ENCODE measurements around the gene PRKN.

PRKN gene

DNA sequence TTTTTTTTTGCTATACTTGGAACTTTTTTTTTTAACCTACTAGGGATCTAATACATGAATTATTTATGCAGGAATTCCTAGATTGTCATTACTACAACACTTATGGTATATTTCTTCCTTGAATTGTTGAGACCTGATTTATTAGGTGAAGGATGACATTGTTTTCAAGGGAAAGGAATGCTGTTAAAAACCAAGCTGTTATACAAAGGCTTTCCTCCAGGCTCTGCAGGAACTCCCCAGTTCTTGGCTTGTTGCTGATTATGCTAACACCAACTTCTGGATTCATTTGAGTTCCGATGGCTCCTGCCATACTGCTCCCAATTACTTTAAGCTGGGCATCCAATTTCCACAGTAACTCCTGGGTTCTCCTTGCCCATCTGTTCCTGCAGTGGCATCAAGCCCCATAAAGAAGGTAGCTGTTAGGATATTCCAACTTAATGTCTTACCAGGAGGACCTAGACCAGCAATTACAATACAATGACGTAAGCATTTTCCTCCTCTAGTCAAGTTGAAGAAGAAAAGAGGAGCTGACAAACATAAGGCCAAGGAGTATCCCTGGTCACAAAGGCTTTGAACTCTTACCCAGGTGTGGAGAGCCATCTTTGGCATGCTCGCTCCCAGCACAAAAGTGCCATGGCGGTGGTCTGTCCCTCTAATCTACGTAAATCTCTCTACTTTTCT lies 1237.8 kb downstream of the PRKN start:
- no peaks in the 10 kb centered on the region for H3K9me3 Mint-ChIP-seq
- no peak overlapping the region for H3K27ac Mint-ChIP-seq
- no peaks in the 10 kb centered on the region for H3K36me3 Mint-ChIP-seq (ENCODE audit: low read depth)
- no peak overlapping the region for H3K4me3 Mint-ChIP-seq
- TF ChIP-seq, protein P1, sequence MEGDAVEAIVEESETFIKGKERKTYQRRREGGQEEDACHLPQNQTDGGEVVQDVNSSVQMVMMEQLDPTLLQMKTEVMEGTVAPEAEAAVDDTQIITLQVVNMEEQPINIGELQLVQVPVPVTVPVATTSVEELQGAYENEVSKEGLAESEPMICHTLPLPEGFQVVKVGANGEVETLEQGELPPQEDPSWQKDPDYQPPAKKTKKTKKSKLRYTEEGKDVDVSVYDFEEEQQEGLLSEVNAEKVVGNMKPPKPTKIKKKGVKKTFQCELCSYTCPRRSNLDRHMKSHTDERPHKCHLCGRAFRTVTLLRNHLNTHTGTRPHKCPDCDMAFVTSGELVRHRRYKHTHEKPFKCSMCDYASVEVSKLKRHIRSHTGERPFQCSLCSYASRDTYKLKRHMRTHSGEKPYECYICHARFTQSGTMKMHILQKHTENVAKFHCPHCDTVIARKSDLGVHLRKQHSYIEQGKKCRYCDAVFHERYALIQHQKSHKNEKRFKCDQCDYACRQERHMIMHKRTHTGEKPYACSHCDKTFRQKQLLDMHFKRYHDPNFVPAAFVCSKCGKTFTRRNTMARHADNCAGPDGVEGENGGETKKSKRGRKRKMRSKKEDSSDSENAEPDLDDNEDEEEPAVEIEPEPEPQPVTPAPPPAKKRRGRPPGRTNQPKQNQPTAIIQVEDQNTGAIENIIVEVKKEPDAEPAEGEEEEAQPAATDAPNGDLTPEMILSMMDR (IDR thresholded peaks at IDR 0.05) = no peak
- DNase-seq = no peak
- no peaks in the 10 kb centered on the region for H3K4me1 Mint-ChIP-seq
- H3K27me3 Mint-ChIP-seq (ENCODE audit: low read depth, poor library complexity) = peaks cover 8% of the 10 kb centered on the region

DNA sequence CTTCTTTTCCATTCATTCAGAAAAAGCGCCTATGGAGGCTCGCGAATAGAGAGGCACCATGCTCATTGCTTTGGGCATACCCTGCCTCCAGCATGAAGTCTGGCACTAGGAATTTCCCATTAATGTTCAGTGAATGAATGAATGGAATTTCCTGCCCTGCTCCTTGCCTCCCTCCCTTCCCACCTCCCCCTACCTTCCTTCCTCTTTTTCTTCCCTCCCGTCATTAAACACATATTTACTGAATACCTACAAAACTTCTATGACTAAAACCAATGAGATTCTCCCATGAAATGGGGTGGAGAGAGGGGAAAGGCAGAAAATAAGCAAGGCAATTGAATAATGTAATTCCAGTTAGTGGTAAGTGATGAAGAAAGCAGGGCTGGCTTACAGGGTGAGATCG lies 1239.9 kb downstream of the PRKN start:
- no peak overlapping the region for H3K27ac Mint-ChIP-seq
- H3K36me3 Mint-ChIP-seq (ENCODE audit: low read depth) = no peaks in the 10 kb centered on the region
- TF ChIP-seq, protein P1 (IDR thresholded peaks at IDR 0.05) = no peak

DNA sequence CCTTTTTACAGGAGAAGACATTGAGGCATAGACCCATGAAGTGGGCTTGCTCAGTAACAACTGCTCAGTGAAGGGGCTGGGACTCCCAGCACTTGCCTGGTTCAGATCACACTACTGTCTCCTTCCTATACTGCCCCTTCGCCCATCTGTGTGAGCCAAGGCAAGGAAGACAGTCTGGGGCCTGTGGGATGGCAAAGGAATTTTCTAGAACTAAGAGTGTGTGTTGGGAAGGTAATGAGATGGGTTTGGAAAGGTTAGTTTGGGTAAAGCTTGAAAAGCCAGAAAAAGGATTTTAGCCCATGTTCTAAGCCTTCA lies 1240.4 kb downstream of the PRKN start:
- Mint-ChIP-seq H3K4me1 (no peaks in the 10 kb centered on the region), H3K27ac (no peak overlapping the region), H3K36me3 (ENCODE audit: low read depth) (no peaks in the 10 kb centered on the region), H3K4me3 (no peak overlapping the region), H3K27me3 (ENCODE audit: low read depth, poor library complexity) (peaks cover 8% of the 10 kb centered on the region), H3K9me3 (no peaks in the 10 kb centered on the region)
- DNase-seq = no peak
- TF ChIP-seq, protein P1 (IDR thresholded peaks at IDR 0.05) = no peak

More for the DNA sequence above, 1239.9 kb downstream of the PRKN start:
- DNase-seq = no peak
- Mint-ChIP-seq H3K9me3 (no peaks in the 10 kb centered on the region), H3K4me1 (no peaks in the 10 kb centered on the region), H3K27me3 (ENCODE audit: low read depth, poor library complexity) (peaks cover 8% of the 10 kb centered on the region), H3K4me3 (no peak overlapping the region)

DNA sequence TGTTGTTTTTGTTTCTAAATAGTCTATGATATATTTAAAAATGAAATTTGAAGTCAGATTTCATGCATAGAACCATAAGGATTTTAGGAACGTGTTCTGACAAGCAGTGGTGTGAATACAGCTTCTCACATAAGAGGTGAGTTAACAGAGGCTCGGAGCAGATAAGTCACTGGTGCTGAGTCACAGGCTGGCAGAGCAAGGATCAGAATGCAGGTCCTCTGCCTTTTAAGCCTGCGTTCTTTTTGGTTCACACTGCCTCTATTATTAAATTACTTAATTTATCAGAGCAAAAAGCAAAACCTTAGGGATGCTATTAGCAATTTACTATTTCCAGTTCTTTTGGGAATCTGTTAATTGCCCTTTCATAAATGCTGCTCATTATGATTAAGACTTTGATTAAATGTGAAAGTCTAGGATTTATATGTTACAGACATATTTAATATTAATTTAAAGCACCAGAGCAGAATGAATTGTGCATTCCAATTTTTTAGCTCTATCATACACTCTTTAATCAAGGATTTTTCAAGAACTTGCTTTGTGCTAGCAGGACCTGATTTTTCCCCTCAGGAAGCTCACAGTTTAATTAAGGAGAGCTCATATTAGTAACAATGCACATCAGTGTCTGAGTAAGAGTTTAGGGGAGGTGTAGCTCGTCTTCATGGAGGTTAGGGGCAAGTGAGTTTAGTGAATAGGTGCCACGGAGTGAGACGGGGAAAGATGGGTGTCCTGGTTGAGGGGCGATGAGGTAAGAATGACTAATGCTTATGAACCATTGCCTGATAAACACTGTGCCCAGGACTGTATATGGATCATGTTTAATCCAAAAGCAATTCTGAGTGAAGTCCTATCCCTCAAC lies 1241.0 kb downstream of the PRKN start:
- Mint-ChIP-seq H3K27me3 (ENCODE audit: low read depth, poor library complexity) (peaks cover 8% of the 10 kb centered on the region), H3K4me3 (no peak overlapping the region), H3K4me1 (no peaks in the 10 kb centered on the region), H3K36me3 (ENCODE audit: low read depth) (no peaks in the 10 kb centered on the region), H3K9me3 (no peaks in the 10 kb centered on the region), H3K27ac (no peak overlapping the region)
- DNase-seq = no peak
- TF ChIP-seq, protein P1 (IDR thresholded peaks at IDR 0.05) = no peak

DNA sequence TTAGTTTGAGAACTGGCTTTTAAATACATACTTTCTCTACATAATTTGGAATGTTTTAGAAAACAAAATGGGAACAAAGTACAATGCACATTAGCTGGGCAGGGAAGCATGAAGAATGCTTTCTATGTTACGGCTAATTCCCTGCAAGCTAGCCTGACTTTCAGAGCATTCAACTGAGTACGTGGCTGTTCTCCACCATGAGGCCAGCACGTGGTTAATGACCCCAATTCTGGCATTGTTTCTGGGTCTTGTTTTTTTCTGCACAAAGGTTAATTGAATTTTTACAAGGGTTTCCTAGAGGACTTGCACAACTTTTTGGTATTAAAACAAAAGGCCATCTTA lies 1245.1 kb downstream of the PRKN start:
- no peaks in the 10 kb centered on the region for H3K9me3 Mint-ChIP-seq
- no peaks in the 10 kb centered on the region for H3K36me3 Mint-ChIP-seq (ENCODE audit: low read depth)
- no peak overlapping the region for H3K27ac Mint-ChIP-seq
- H3K4me1 Mint-ChIP-seq = no peaks in the 10 kb centered on the region
- DNase-seq = no peak
- peaks cover 4% of the 10 kb centered on the region for H3K27me3 Mint-ChIP-seq (ENCODE audit: low read depth, poor library complexity)
- H3K4me3 Mint-ChIP-seq = no peak overlapping the region
- TF ChIP-seq, protein P1 (IDR thresholded peaks at IDR 0.05) = no peak

Data from nephron progenitor cell (in vitro differentiated cells).